Dedifferentiated amniotic fluid mesenchymal stem cell (primary cell): ENCODE data around the gene SPEF1.
"Not testable (repeated sequence)": the region's sequence is repeated elsewhere in the genome, so short reads cannot be mapped to it uniquely, and the experiment has no call there.

Experiments
- DNase-seq: peaks from one replicate; pipeline ENCODE4 v3.0.0-alpha.2; 2016; ENCODE audit errors: extremely low spot score

The SPEF1 gene

GRCh38 chr20:3781153-3781910 is at the start of gene SPEF1:
SPEF1 (minus strand) TSS chr20:3781448; CDS start chr20:3781287, 161 bp downstream.
- peak; percentile 97 for DNase-seq

GRCh38 chr20:3829891-3830290 is 48.6 kb upstream of the SPEF1 start:
- DNase-seq, result not testable (repeated sequence)

GRCh38 chr20:3828798-3829197 is 47.5 kb upstream of the SPEF1 start:
- DNase-seq, result no peak

GRCh38 chr20:3826420-3826819 is 45.2 kb upstream of the SPEF1 start:
- no peak for DNase-seq

GRCh38 chr20:3825526-3825925 is 44.3 kb upstream of the SPEF1 start:
- no peak for DNase-seq

- DNase-seq, result no peak
Measured at GRCh38 chr20:3823881-3824280, 42.6 kb upstream of the SPEF1 start.

- no peak for DNase-seq
Measured at GRCh38 chr20:3821996-3822395, 40.7 kb upstream of the SPEF1 start.

- no peak for DNase-seq
Measured at GRCh38 chr20:3820901-3821727, 39.9 kb upstream of the SPEF1 start.

- DNase-seq, result peak; percentile 93
Measured at GRCh38 chr20:3820048-3820900, 39.0 kb upstream of the SPEF1 start, which contains the start of gene AP5S1. AP5S1 (plus strand) TSS chr20:3820547; CDS start chr20:3822118, 1,571 bp downstream.

- DNase-seq, result no peak
Measured at GRCh38 chr20:3819411-3820047, 38.3 kb upstream of the SPEF1 start.

GRCh38 chr20:3818155-3819151 is 37.2 kb upstream of the SPEF1 start:
- DNase-seq, result peak; percentile 67

- DNase-seq, result no peak
Measured at GRCh38 chr20:3815703-3816315, 34.6 kb upstream of the SPEF1 start.

GRCh38 chr20:3814928-3815495 is 33.8 kb upstream of the SPEF1 start:
- DNase-seq, result no peak

- no peak for DNase-seq
Measured at GRCh38 chr20:3813848-3814581, 32.8 kb upstream of the SPEF1 start.

- DNase-seq, result no peak
Measured at GRCh38 chr20:3812975-3813847, 32.0 kb upstream of the SPEF1 start.

- no peak for DNase-seq
Measured at GRCh38 chr20:3812259-3812681, 31.0 kb upstream of the SPEF1 start.

GRCh38 chr20:3811467-3812258 is 30.4 kb upstream of the SPEF1 start:
- peak; percentile 90 for DNase-seq
